SK-N-SH treated with all-trans-retinoic acid at 6 μM for 48 hours (cell line): ENCODE data around the gene SHB.

Experiments
- ATAC-seq: fragments of 200-7000 bp; cut with Tn5 transposase; 3 replicates; pipeline ENCODE4 v1.9.1; 2020; ENCODE audit warnings: mild to moderate bottlenecking, moderate library complexity
- ARNTL ChIP-seq: fragments of 450-650 bp; formaldehyde crosslinking; IDR thresholded peaks from 2 replicates; pipeline ENCODE4 v1.5.0; 2020; ENCODE audit warnings: low read depth, mild to moderate bottlenecking, moderate library complexity, borderline replicate concordance
- BACH2 ChIP-seq: fragments of 250-450 bp; sonication (Bioruptor Pico); IDR thresholded peaks from 2 replicates; pipeline ENCODE4 v1.9.0; 2021; ENCODE audit warnings: mild to moderate bottlenecking, borderline replicate concordance
- CREB5 ChIP-seq: fragments of 250-450 bp; sonication (Bioruptor Pico); IDR thresholded peaks from 2 replicates; pipeline ENCODE4 v1.5.1; 2020; ENCODE audit warnings: low read depth, mild to moderate bottlenecking, moderate library complexity
- CSRNP3 ChIP-seq: fragments of 250-450 bp; sonication (Bioruptor Pico); IDR thresholded peaks from 2 replicates; pipeline ENCODE4 v1.5.1; 2021; ENCODE audit warnings: mild to moderate bottlenecking, moderate library complexity
- ESRRG ChIP-seq: fragments of 250-450 bp; sonication (Bioruptor Pico); IDR thresholded peaks from 2 replicates; pipeline ENCODE4 v1.6.1; 2021; ENCODE audit warnings: mild to moderate bottlenecking
- GLIS3 ChIP-seq: fragments of 250-450 bp; sonication (Bioruptor Pico); IDR thresholded peaks from 2 replicates; pipeline ENCODE4 v1.5.0; 2020; ENCODE audit warnings: mild to moderate bottlenecking, moderate library complexity
- ISL1 ChIP-seq: fragments of 250-450 bp; sonication (Bioruptor Pico); IDR thresholded peaks from 2 replicates; pipeline ENCODE4 v2.1.2; 2022; ENCODE audit warnings: mild to moderate bottlenecking, moderate library complexity
- OSR1 ChIP-seq: fragments of 250-450 bp; sonication (Bioruptor Pico); IDR thresholded peaks from 2 replicates; pipeline ENCODE4 v1.8.0; 2022; ENCODE audit warnings: moderate library complexity, mild to moderate bottlenecking, inconsistent platforms
- PATZ1 ChIP-seq: fragments of 250-450 bp; sonication (Bioruptor Pico); IDR thresholded peaks from 2 replicates; pipeline ENCODE4 v1.8.0; 2020; ENCODE audit warnings: mild to moderate bottlenecking, moderate library complexity, borderline replicate concordance
- POU6F1 ChIP-seq: fragments of 250-450 bp; sonication (Bioruptor Pico); IDR thresholded peaks from 2 replicates; pipeline ENCODE4 v1.8.0; 2021; ENCODE audit warnings: low read depth, mild to moderate bottlenecking, moderate library complexity, borderline replicate concordance
- PPARA ChIP-seq: fragments of 250-450 bp; sonication (Bioruptor Pico); IDR thresholded peaks from 2 replicates; pipeline ENCODE4 v1.5.0; 2020; ENCODE audit warnings: mild to moderate bottlenecking, borderline replicate concordance
- RARB ChIP-seq: fragments of 250-450 bp; sonication (Bioruptor Pico); IDR thresholded peaks from 2 replicates; pipeline ENCODE4 v1.8.0; 2021; ENCODE audit warnings: mild to moderate bottlenecking, moderate library complexity
- SNAI2 ChIP-seq: fragments of 250-450 bp; sonication (Bioruptor Pico); IDR thresholded peaks from 2 replicates; pipeline ENCODE4 v1.5.0; 2020; ENCODE audit warnings: mild to moderate bottlenecking, moderate library complexity
- TOX ChIP-seq: fragments of 250-450 bp; sonication (Bioruptor Pico); IDR thresholded peaks from 2 replicates; pipeline ENCODE4 v1.8.0; 2021; ENCODE audit warnings: mild to moderate bottlenecking, moderate library complexity, borderline replicate concordance
- TSHZ2 ChIP-seq: fragments of 250-450 bp; sonication (Bioruptor Pico); IDR thresholded peaks from 2 replicates; pipeline ENCODE4 v1.5.0; 2020; ENCODE audit warnings: mild to moderate bottlenecking, moderate library complexity
- ZC3H10 ChIP-seq: fragments of 250-450 bp; sonication (Bioruptor Pico); IDR thresholded peaks from 2 replicates; pipeline ENCODE4 v1.5.1; 2021; ENCODE audit warnings: mild to moderate bottlenecking, moderate library complexity
- ZFP3 ChIP-seq: fragments of 250-450 bp; sonication (Bioruptor Pico); IDR thresholded peaks from 2 replicates; pipeline ENCODE4 v1.5.0; 2020; ENCODE audit warnings: mild to moderate bottlenecking, moderate library complexity
- ZFP30 ChIP-seq: fragments of 450-650 bp; formaldehyde crosslinking; IDR thresholded peaks from 2 replicates; pipeline ENCODE4 v1.5.0; 2022; ENCODE audit warnings: mild to moderate bottlenecking, moderate library complexity
- ZNF565 ChIP-seq: fragments of 450-650 bp; formaldehyde crosslinking; conservative IDR thresholded peaks from 2 replicates; pipeline ENCODE4 v1.5.0; 2020; ENCODE audit warnings: low read depth, mild to moderate bottlenecking, moderate library complexity
- ZNF70 ChIP-seq: fragments of 450-650 bp; formaldehyde crosslinking; IDR thresholded peaks from 2 replicates; pipeline ENCODE4 v1.5.0; 2020; ENCODE audit warnings: mild to moderate bottlenecking, moderate library complexity
- ZNF8 ChIP-seq: fragments of 450-650 bp; formaldehyde crosslinking; IDR thresholded peaks from 2 replicates; pipeline ENCODE4 v1.5.0; 2020; ENCODE audit warnings: mild to moderate bottlenecking, moderate library complexity

Gene SHB

GRCh38 chr9:37987467-37987981, 81.5 kb downstream of the SHB start:
- ATAC-seq: no peak; the same call in 2 of the 3 replicates
- no peak for TF ChIP-seq ZNF565 (CRISPR knock-in tag)
- TF ChIP-seq ZNF8 (CRISPR knock-in tag): no peak
- no peak for TF ChIP-seq ZC3H10
- no peak for TF ChIP-seq ESRRG (CRISPR knock-in tag)
- no peak for TF ChIP-seq CREB5

- TF ChIP-seq PPARA (CRISPR knock-in tag) (no peak), CSRNP3 (CRISPR knock-in tag) (no peak), PATZ1 (CRISPR knock-in tag) (no peak), ZNF565 (CRISPR knock-in tag) (no peak), POU6F1 (CRISPR knock-in tag) (no peak), TOX (CRISPR knock-in tag) (no peak), ZFP30 (CRISPR knock-in tag) (no peak), GLIS3 (CRISPR knock-in tag) (no peak), ZC3H10 (no peak), TSHZ2 (no peak), CREB5 (no peak), OSR1 (no peak), ARNTL (CRISPR knock-in tag) (no peak), ZNF70 (no peak), ISL1 (CRISPR knock-in tag) (no peak)
- ATAC-seq: no peak
These were observed 82.2 kb downstream of the SHB start for GRCh38 chr9:37986771-37987258.

- no peak; the same call in 2 of the 3 replicates for ATAC-seq
- TF ChIP-seq GLIS3 (CRISPR knock-in tag) (no peak), ZNF8 (CRISPR knock-in tag) (no peak), ZNF70 (no peak), SNAI2 (CRISPR knock-in tag) (no peak), RARB (no peak), BACH2 (CRISPR knock-in tag) (no peak), ZC3H10 (no peak), ARNTL (CRISPR knock-in tag) (no peak), PATZ1 (CRISPR knock-in tag) (no peak), ZFP30 (CRISPR knock-in tag) (no peak), ZNF565 (CRISPR knock-in tag) (no peak), ZFP3 (no peak), POU6F1 (CRISPR knock-in tag) (no peak)
These were observed 83.0 kb downstream of the SHB start for GRCh38 chr9:37986001-37986400.
